Ishikawa (cell line): ENCODE data around the gene ZRANB1.

Experiments
- CEBPB ChIP-seq: IDR thresholded peaks from 2 replicates; pipeline ENCODE4 v1.6.1; 2012
- RAD21 ChIP-seq: IDR thresholded peaks from 2 replicates; pipeline ENCODE4 v1.6.1; 2012; ENCODE audit warnings: low read depth
- TAF1 ChIP-seq: IDR thresholded peaks from 2 replicates; pipeline ENCODE4 v1.6.1; 2012; ENCODE audit warnings: low read depth, mild to moderate bottlenecking

GRCh38 chr10:124961248-124961570 is 19.3 kb downstream of the ZRANB1 start:
- TF ChIP-seq CEBPB (no peak), TAF1 (no peak), RAD21 (no peak)
